Measurements from ENCODE around the gene F2.
A peak's percentile ranks its signal among the peaks of the same experiment; 100 is the strongest.
"Not testable (repeated sequence)": the region's sequence is repeated elsewhere in the genome, so short reads cannot be mapped to it uniquely, and the experiment has no call there.

Gene F2

DNA sequence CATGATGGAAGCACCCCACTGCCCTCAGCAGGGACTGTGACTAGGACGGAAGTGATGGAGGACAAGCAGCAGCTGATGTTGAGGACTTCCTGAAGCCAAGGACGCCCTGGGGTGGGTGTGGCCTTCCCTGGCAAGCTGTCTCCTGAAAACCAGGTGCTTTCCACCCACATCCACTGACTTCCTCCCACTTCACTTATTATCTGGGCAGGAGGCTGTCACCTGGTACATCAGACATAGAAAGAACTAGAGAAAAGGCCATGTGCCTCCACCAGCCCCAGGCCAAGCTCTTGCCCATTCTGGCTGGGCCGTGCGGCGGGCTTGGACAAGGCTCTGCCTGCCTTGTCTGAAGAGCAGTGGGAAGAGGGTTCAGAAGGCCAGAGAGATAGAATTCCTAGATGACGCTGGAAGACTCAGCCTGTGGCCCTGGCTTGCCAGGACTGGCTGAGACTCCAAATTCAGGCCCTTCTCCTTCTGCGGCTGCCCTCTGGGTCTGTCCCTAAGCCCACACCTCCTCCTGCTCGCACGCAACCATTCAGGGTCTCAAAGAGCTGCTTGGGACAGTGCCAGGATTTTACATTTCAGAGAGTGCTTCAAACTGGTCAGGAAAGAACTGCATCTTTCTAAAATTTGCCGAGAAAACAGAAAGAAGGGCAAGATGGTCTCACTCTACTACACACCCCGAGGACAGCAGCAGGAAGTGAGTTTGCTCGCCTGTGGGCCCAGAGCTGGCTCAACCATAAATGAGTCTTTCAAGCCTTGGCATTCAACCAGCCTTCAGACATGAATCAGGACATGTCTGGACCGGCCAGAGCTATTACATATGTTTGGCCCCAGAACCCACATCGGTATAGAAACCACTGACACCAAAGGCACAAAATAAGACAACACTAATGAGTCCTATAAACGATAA is 31.9 kb upstream of the F2 start:
- no peak for DNase-seq

DNA sequence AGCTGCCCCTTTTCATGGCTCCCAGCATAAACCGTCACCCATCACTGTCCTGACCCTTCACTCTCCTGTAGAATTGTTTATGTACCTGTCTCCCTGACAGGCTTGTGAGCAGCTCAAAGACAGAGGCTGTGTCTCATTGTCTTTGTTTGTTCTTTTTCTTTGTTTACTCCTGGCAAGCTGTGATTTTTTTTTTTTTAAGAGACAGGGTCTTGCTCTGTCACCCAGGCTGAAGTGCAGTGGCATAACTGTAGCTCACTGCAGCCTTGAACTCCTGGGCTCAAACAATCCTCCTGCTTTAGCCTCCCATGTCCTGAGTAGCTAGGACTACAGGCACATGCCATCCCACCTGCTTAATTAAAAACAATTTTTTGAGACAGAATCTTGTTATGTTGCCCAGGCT is 28.3 kb upstream of the F2 start:
- no peak for DNase-seq

GRCh38 chr11:46692450-46692849 is 26.6 kb upstream of the F2 start:
- DNase-seq: peak; percentile 40

GRCh38 chr11:46693597-46694012 is 25.4 kb upstream of the F2 start:
- DNase-seq: peak; percentile 56

DNA sequence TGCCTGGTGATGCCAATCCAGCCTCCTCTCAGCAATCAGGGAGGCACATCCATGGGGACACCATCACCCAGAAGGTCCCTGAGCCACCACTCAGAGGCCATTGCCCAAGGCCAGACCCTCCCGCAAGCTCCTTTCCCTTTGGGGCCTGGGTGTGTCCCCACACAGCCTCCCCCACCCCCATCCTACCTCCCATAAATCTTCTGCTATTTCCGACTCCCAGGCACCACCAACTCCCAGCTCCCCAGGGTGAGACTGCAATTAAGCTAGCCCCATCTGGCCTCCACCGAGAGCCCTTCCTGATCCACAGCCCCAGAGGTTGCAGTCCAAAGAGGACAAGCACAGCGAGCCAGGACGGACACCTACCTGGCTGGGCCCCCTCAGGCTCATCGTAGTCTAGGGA is 24.9 kb upstream of the F2 start:
- no peak for DNase-seq

DNA sequence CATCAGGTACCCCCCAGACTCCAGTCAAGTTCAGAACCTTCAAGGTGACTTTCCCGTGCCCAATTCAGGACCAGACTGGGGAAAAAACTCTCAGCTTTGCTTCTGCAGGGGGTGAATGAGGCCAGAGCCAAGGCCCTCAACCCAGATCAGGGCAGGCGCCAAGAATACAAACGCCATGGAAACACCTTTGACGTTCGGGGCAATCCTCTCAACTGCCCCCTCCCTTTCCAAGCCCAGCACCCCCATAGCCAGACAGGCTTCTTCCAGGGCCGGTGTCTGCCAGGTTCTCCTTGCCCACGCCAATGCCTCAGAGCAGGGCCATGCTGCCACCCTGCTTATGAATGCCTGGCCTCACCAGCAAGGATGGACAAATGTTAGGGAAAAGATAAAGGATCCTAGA is 24.4 kb upstream of the F2 start:
- no peak for DNase-seq

DNA sequence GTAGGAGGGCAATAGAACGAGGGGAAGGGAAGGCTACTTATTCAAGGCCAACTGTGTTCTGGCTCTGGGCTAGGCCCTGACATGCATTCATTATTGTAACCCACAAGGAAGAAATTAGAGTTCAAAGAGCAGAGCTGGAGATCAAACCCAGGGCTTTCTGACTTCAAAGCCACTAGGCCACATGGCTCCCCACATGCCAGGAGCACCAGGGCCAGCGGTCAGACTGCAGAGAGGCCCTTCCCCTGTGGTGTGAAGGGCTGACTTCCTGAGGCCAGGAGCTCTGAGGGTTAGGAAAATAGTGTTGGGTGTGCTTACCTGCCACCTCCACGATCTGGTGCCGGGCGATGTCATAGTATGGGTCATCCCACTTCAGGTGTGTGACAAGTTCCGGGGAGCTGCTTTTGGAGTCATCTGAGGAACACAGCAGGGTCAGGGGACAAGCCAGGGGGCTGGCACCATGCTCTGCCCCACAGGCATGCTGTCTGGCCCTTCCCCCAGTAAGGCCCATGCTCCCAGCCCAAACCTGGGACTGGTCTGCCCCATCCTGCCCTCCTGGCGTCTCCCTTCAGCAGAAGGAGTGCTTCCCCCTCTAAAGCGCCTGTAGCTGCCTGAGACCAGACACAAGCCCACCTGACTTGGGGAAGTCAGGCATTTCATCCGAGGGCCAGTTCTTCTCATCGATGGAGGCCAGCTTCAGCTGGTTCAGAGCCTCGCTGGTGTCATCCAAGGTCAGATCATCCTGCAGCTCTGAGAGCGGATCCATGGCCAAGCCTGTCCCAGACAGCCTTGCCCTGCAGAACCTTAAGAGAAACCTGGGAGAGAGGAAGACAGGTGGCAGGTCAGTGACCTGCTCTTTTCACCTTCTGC is 23.4 kb upstream of the F2 start:
- no peak for DNase-seq

GRCh38 chr11:46696212-46696558 is 22.8 kb upstream of the F2 start:
- no peak for DNase-seq

GRCh38 chr11:46697303-46697702 is 21.7 kb upstream of the F2 start:
- DNase-seq: peak; percentile 78

DNA sequence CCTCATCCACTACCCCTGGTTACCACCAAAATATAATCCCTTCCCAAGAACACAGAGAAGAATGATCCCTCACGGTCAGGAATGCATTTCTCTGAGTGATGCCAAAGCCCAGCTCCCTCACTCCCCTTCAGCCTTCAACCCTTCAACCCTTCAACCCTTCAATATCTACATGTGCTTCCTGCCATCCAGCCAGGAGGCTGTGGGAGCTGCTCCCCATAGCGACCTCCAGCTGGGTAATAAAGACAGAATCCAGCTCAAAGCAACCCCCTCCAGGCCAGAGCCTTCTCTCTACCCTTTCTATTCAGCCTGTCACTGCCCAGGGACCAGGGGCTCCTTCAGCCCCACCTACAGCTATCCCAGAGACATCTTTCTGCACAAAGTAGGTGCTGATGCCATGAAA is 21.3 kb upstream of the F2 start:
- no peak for DNase-seq

GRCh38 chr11:46698597-46698996 is 20.4 kb upstream of the F2 start:
- no peak for DNase-seq

- peak; percentile 99 for DNase-seq
Observed at GRCh38 chr11:46700241-46701077, 18.6 kb upstream of the F2 start, which contains the start of the genes ARHGAP1 and ZNF408. ARHGAP1 (minus strand) TSS chr11:46700619; CDS start chr11:46696107, 4,512 bp downstream. ZNF408 (plus strand) TSS chr11:46701031; CDS start chr11:46701048, 17 bp downstream.

GRCh38 chr11:46701078-46701654 is 17.8 kb upstream of the F2 start:
- no peak for DNase-seq

DNA sequence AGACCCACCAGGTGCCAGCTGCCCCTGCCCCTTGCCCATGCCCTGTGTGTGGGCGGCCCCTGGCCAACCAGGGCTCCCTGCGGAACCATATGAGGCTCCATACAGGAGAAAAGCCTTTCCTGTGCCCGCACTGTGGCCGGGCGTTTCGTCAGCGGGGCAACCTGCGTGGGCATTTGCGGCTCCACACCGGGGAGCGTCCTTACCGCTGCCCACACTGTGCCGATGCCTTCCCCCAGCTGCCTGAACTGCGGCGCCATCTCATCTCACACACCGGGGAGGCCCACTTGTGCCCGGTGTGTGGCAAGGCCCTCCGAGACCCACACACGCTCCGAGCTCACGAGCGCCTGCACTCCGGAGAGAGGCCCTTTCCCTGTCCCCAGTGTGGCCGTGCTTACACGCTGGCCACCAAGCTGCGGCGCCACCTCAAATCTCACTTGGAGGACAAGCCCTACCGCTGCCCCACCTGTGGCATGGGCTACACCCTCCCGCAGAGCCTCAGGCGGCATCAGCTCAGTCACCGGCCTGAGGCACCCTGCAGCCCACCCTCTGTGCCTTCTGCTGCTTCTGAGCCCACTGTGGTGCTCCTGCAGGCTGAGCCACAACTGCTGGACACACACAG is 13.8 kb upstream of the F2 start:
- no peak for DNase-seq

DNA sequence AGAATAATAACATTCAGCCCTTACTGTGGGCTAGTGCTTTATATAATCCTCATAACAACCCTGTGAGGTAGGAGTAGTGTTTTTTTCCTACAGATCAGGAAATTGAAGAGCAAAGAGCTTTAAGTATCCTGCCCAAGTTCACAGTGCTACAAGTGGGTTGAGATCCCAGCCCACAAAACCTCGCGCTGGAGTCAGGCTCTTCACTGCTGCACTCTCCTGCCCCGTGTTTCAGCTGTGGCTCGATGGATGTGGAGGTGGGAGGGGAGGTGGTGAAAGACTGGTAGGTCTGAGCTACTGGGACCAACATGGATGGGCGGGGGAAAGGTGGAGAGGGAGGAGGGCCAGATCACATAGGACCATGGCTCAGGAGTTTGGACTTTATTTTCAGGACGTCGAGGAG is 12.1 kb upstream of the F2 start:
- DNase-seq: no peak

DNA sequence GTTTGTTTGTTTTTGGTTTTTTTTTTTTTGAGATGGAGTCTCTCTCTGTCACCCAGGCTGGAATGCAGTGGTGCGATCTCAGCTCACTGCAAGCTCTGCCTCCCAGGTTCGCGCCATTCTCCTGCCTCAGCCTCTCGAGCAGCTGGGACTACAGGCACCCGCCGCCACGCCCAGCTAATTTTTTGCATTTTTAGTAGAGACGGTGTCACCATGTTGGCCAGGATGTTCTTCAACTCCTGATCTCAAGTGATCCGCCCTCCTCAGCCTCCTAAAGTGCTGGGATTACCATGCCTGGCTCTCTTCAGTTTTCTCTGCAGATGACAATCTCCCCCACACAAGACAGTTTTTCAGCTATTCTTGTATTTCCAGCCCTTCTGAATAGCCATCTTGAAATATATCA is 9.7 kb upstream of the F2 start:
- DNase-seq: not testable (repeated sequence)

GRCh38 chr11:46710821-46711269 is 8.2 kb upstream of the F2 start:
- DNase-seq: peak; percentile 91

- peak; percentile 68 for DNase-seq
Observed at GRCh38 chr11:46711303-46711702, 7.7 kb upstream of the F2 start.

GRCh38 chr11:46712874-46713576 is 6.0 kb upstream of the F2 start:
- DNase-seq: no peak

DNA sequence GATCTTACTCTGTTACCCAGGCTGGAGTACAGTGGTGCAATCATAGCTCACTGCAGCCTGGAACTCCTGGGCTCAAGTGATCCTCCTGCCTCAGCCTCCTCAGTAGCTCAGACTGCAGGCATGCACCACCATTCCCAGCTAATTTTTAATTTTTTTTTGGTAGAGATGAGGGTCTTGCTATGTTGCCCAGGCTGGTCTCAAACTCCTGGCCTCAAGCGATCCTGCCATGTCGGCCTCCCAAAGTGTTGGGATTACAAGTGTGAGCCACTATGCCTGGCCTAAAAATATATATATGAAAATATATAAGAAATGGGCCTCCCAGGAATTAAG is 1.2 kb upstream of the F2 start:
- not testable (repeated sequence) for DNase-seq
